ENCODE results near the gene INSYN1. TPM values are rescaled to one million over a fixed set of nuclear protein-coding genes. Genes with fewer than 3 reads are reported as not detected.

The INSYN1 gene
- total and polyA plus RNA-seq, 2 of the 13 experiments (the other 11 are each of a cell fraction or from before 2014, with no cell fraction given): not detected

- H3K4me1 ChIP-seq (ENCODE audit: insufficient read depth, low read length): no peaks in the 10 kb centered on the region
- FAIRE-seq: no peak
- H3K4me3 ChIP-seq (replicated peaks in 1 of 3; ENCODE audit: insufficient read depth in 1 of 3, low read depth in 2 of 3, low read length in 3 of 3): no peak overlapping the region
- WGBS (ENCODE audit: low lambda C conversion rate): 43% methylated on average over 11 of the region's 11 CpGs
- no peak overlapping the region for H3K9ac ChIP-seq (ENCODE audit: insufficient read depth, low read depth, low read length)
- no peak for DNase-seq (ENCODE audit: low spot score)
- H3K79me2 ChIP-seq (ENCODE audit: insufficient read depth, low read length): no peaks in the 10 kb centered on the region
- no peaks in the 10 kb centered on the region for H3K36me3 ChIP-seq (replicated peaks in 1 of 2; ENCODE audit: control insufficient read depth in 1 of 2, insufficient read depth in 2 of 2, low read length in 2 of 2)
- H3K27ac ChIP-seq (ENCODE audit: extremely low read length, insufficient read depth, low read length): no peak overlapping the region
- intact Hi-C loops (cut with micrococcal nuclease; ENCODE audit: unreplicated experiment): no loop called here
- no peak overlapping the region for H3K4me2 ChIP-seq (ENCODE audit: low read depth, low read length)
- TF ChIP-seq ZNF784 (CRISPR knock-in tag; IDR thresholded peaks at IDR 0.05; ENCODE audit: borderline replicate concordance): no peak
- TF ChIP-seq FOXM1 (CRISPR knock-in tag; IDR thresholded peaks at IDR 0.05): no peak
- TF ChIP-seq SOX5 (CRISPR knock-in tag; IDR thresholded peaks at IDR 0.05; ENCODE audit: borderline replicate concordance): no peak
- no peak for TF ChIP-seq ZNF782 (CRISPR knock-in tag; IDR thresholded peaks at IDR 0.05; ENCODE audit: borderline replicate concordance)
- peaks cover 3% of the 10 kb centered on the region; the same call in 1 of the 2 replicates for H4K20me1 ChIP-seq (ENCODE audit: insufficient read depth, low read length)
- POLR2A ChIA-PET: no interaction called here
- CTCF ChIA-PET (ENCODE audit: low intra/inter-chr PET ratio, low total read pairs): no interaction called here
- BruUV-seq (replicated peaks): no TSS peak
- H2AFZ ChIP-seq (ENCODE audit: low read length): no peak overlapping the region
- H3K27me3 ChIP-seq (ENCODE audit: control insufficient read depth in 1 of 2, insufficient read depth in 2 of 2, low read length in 2 of 2): peaks cover 6 to 36% of the 10 kb centered on the region in 2 experiments; a peak in 4 of 5 replicates
- no peak for ATAC-seq
- no peaks in the 10 kb centered on the region for H3K9me3 ChIP-seq (ENCODE audit: low read length)
- in situ Hi-C loops (cut with HindIII; ENCODE audit: extremely low pct_ligation_motif_present, low pct_unique_long_range_greater_than_20kb): no loop called here
These were observed 5.1 kb downstream of the INSYN1 start for GRCh38 chr15:73747847-73748590.

- intact Hi-C loops (cut with micrococcal nuclease; ENCODE audit: unreplicated experiment): no loop called here
- no peak overlapping the region for H3K4me3 ChIP-seq (replicated peaks in 1 of 3; ENCODE audit: insufficient read depth in 1 of 3, low read depth in 2 of 3, low read length in 3 of 3)
- WGBS (ENCODE audit: low lambda C conversion rate): 30% methylated on average over 7 of the region's 7 CpGs
- no peaks in the 10 kb centered on the region for H3K36me3 ChIP-seq (replicated peaks in 1 of 2; ENCODE audit: control insufficient read depth in 1 of 2, insufficient read depth in 2 of 2, low read length in 2 of 2)
- no peak overlapping the region for H3K9ac ChIP-seq (ENCODE audit: insufficient read depth, low read depth, low read length)
- H4K20me1 ChIP-seq (ENCODE audit: insufficient read depth, low read length): peaks cover 3% of the 10 kb centered on the region; the same call in 1 of the 2 replicates
- no TSS peak for BruUV-seq (replicated peaks)
- FAIRE-seq (no peak), DNase-seq (ENCODE audit: low spot score) (no peak), ATAC-seq (no peak)
- no peak overlapping the region for H3K4me2 ChIP-seq (ENCODE audit: low read depth, low read length)
- H2AFZ ChIP-seq (ENCODE audit: low read length): no peak overlapping the region
- no peaks in the 10 kb centered on the region for H3K4me1 ChIP-seq (ENCODE audit: insufficient read depth, low read length)
- H3K9me3 ChIP-seq (ENCODE audit: low read length): no peaks in the 10 kb centered on the region
- ChIA-PET POLR2A (no interaction called here), CTCF (ENCODE audit: low intra/inter-chr PET ratio, low total read pairs) (no interaction called here)
- in situ Hi-C loops (cut with HindIII; ENCODE audit: extremely low pct_ligation_motif_present, low pct_unique_long_range_greater_than_20kb): no loop called here
- peaks cover 6 to 29% of the 10 kb centered on the region in 2 experiments; a peak in 4 of 5 replicates for H3K27me3 ChIP-seq (ENCODE audit: control insufficient read depth in 1 of 2, insufficient read depth in 2 of 2, low read length in 2 of 2)
- no peak overlapping the region for H3K27ac ChIP-seq (ENCODE audit: extremely low read length, insufficient read depth, low read length)
- H3K79me2 ChIP-seq (ENCODE audit: insufficient read depth, low read length): no peaks in the 10 kb centered on the region
- no peak for TF ChIP-seq FOXC1 (CRISPR knock-in tag; IDR thresholded peaks at IDR 0.05; ENCODE audit: borderline replicate concordance)
- TF ChIP-seq ZNF605 (CRISPR knock-in tag; IDR thresholded peaks at IDR 0.05): no peak
- TF ChIP-seq ZNF296 (CRISPR knock-in tag; conservative IDR thresholded peaks at IDR 0.05): no peak
- TF ChIP-seq TRIM22 (IDR thresholded peaks at IDR 0.05): no peak
- no peak for TF ChIP-seq UBTF (CRISPR knock-in tag; IDR thresholded peaks at IDR 0.05)
- no peak for TF ChIP-seq ZNF124 (CRISPR knock-in tag; IDR thresholded peaks at IDR 0.05)
- no peak for TF ChIP-seq KLF13 (CRISPR knock-in tag; IDR thresholded peaks at IDR 0.05)
These were observed 6.3 kb downstream of the INSYN1 start for GRCh38 chr15:73746883-73747282.

Measured in HepG2 (cell line).